Stimulated activated CD8-positive, alpha-beta memory T cell treated with anti-CD3 and anti-CD28 coated beads, Interleukin-12 subunit alpha, Interleukin-12 subunit beta, amount 100 ng/mL, for 1 hour (primary cell): ENCODE data around the gene SWSAP1.

ENCODE experiments used
- DNase-seq: peaks from one replicate; pipeline ENCODE4 v3.0.0-alpha.2; 2020; ENCODE audit warnings: low read depth

SWSAP1 gene

GRCh38 chr19:11416346-11417052, 42.0 kb downstream of the SWSAP1 start:
- no peak for DNase-seq

GRCh38 chr19:11418094-11418548, 43.7 kb downstream of the SWSAP1 start:
- no peak for DNase-seq

- DNase-seq, result no peak
Measured at GRCh38 chr19:11418549-11419506, 44.4 kb downstream of the SWSAP1 start, which contains the start of gene RGL3. Gene RGL3 (minus strand): TSS chr19:11419314. CDS start chr19:11419278, 36 bp downstream.

- no peak for DNase-seq
Measured at GRCh38 chr19:11420429-11421370, 46.2 kb downstream of the SWSAP1 start.

- DNase-seq, result no peak
Measured at GRCh38 chr19:11421371-11422098, 47.1 kb downstream of the SWSAP1 start.

- DNase-seq, result peak; percentile 31
Measured at GRCh38 chr19:11422163-11423065, 47.9 kb downstream of the SWSAP1 start.

GRCh38 chr19:11423164-11423790, 48.8 kb downstream of the SWSAP1 start:
- no peak for DNase-seq

GRCh38 chr19:11423791-11424181, 49.3 kb downstream of the SWSAP1 start:
- DNase-seq, result no peak
